ENCODE results near the gene RMRP. TPM values are rescaled to one million over a fixed set of nuclear protein-coding genes. Genes with fewer than 3 reads are reported as not detected.

Gene RMRP
- total RNA-seq, 2 experiments from 2014 or later = 10,694 to 13,592 TPM

- CTCF ChIA-PET = interaction anchor here (0.9 to 6.9 kb wide), 33 partner anchors 8 to 186 kb away, joined by 3 to 82 read pairs (median 9); partner anchors contain the start of genes ARHGEF39, CA9, CCDC107 and CD72
- DNase-seq = no peak
- Mint-ChIP-seq H3K9me3 (no peaks in the 10 kb centered on the region), H3K4me1 (ENCODE audit: low read depth) (peaks cover 6% of the 10 kb centered on the region), H3K27me3 (no peaks in the 10 kb centered on the region), H3K4me3 (no peak overlapping the region), H3K36me3 (peaks cover 22% of the 10 kb centered on the region), H3K27ac (no peak overlapping the region)
- intact Hi-C loops (cut with micrococcal nuclease) = loop anchor here (5.0 kb wide), 1 partner anchor 39 kb away; the partner anchor contains the start of genes CCDC107 and RMRP
- POLR2A ChIA-PET = interaction anchor here (1.0 to 1.5 kb wide), 5 partner anchors 21 to 60 kb away, joined by 3 to 6 read pairs (median 4); partner anchors contain the start of genes CCDC107 and TLN1
These were observed 38.2 kb upstream of the RMRP start for GRCh38 chr9:35695943-35696401.

GRCh38 chr9:35691757-35692301 lies 34.0 kb upstream of the RMRP start:
- ChIA-PET POLR2A (interaction anchor here (1.5 kb wide), 1 partner anchor 35 kb away, joined by 5 read pairs; no protein-coding TSS in a partner anchor), CTCF (interaction anchor here (1.4 to 5.2 kb wide), 4 partner anchors 31 to 80 kb away, joined by 3 to 20 read pairs (median 7); no protein-coding TSS in a partner anchor)
- Mint-ChIP-seq H3K27ac (no peak overlapping the region), H3K4me3 (peak overlapping the region; percentile 75), H3K36me3 (peaks cover 6% of the 10 kb centered on the region), H3K9me3 (no peaks in the 10 kb centered on the region), H3K27me3 (no peaks in the 10 kb centered on the region), H3K4me1 (ENCODE audit: low read depth) (peaks cover 23% of the 10 kb centered on the region)
- intact Hi-C loops (cut with micrococcal nuclease) = no loop called here
- no peak for DNase-seq

- Mint-ChIP-seq H3K4me1 (ENCODE audit: low read depth) (peaks cover 21% of the 10 kb centered on the region), H3K4me3 (peak overlapping the region; percentile 75), H3K27me3 (no peaks in the 10 kb centered on the region), H3K27ac (peak overlapping the region; percentile 49), H3K36me3 (peaks cover 1% of the 10 kb centered on the region), H3K9me3 (no peaks in the 10 kb centered on the region)
- POLR2A ChIA-PET = interaction anchor here (1.5 kb wide), 2 partner anchors 33 to 35 kb away, joined by 5 to 8 read pairs; partner anchors contain the start of genes CCDC107 and RMRP
- CTCF ChIA-PET = interaction anchor here (1.4 to 5.2 kb wide), 5 partner anchors 33 to 80 kb away, joined by 3 to 21 read pairs (median 7); partner anchors contain the start of genes CCDC107 and RMRP
- intact Hi-C loops (cut with micrococcal nuclease) = no loop called here
- DNase-seq = no peak
These were observed 33.5 kb upstream of the RMRP start for GRCh38 chr9:35691334-35691650.

GRCh38 chr9:35690614-35691333 lies 33.0 kb upstream of the RMRP start:
- H3K4me3 Mint-ChIP-seq = peak overlapping the region; percentile 75
- peak; percentile 56 for DNase-seq
- H3K27me3 Mint-ChIP-seq = no peaks in the 10 kb centered on the region
- peaks cover 21% of the 10 kb centered on the region for H3K4me1 Mint-ChIP-seq (ENCODE audit: low read depth)
- no peaks in the 10 kb centered on the region for H3K36me3 Mint-ChIP-seq
- no peak overlapping the region for H3K27ac Mint-ChIP-seq
- ChIA-PET POLR2A (interaction anchor here (1.2 to 1.5 kb wide), 4 partner anchors 33 to 44 kb away, joined by 4 to 8 read pairs (median 4); partner anchors contain the start of genes CCDC107 and RMRP), CTCF (interaction anchor here (1.4 to 5.2 kb wide), 5 partner anchors 32 to 79 kb away, joined by 3 to 21 read pairs (median 7); partner anchors contain the start of genes CCDC107 and RMRP)
- intact Hi-C loops (cut with micrococcal nuclease) = no loop called here
- no peaks in the 10 kb centered on the region for H3K9me3 Mint-ChIP-seq

GRCh38 chr9:35690294-35690613 lies 32.4 kb upstream of the RMRP start:
- Mint-ChIP-seq H3K36me3 (no peaks in the 10 kb centered on the region), H3K27me3 (no peaks in the 10 kb centered on the region), H3K4me3 (peak overlapping the region; percentile 75), H3K4me1 (ENCODE audit: low read depth) (peaks cover 21% of the 10 kb centered on the region), H3K27ac (no peak overlapping the region), H3K9me3 (no peaks in the 10 kb centered on the region)
- no peak for DNase-seq
- CTCF ChIA-PET = interaction anchor here (1.5 to 5.2 kb wide), 4 partner anchors 32 to 79 kb away, joined by 4 to 21 read pairs (median 14); partner anchors contain the start of genes CCDC107 and RMRP
- POLR2A ChIA-PET = interaction anchor here (1.2 to 1.5 kb wide), 3 partner anchors 32 to 44 kb away, joined by 4 to 8 read pairs (median 4); partner anchors contain the start of genes CCDC107 and RMRP
- intact Hi-C loops (cut with micrococcal nuclease) = no loop called here

- POLR2A ChIA-PET = interaction anchor here (1.2 to 1.8 kb wide), 4 partner anchors 32 to 43 kb away, joined by 4 to 8 read pairs (median 5); partner anchors contain the start of genes CCDC107, CREB3, RMRP and TLN1
These were observed 31.9 kb upstream of the RMRP start, which contains the start of gene TPM2 for GRCh38 chr9:35689542-35690293. TSS of gene TPM2 (minus strand) at chr9:35689925. CDS start at chr9:35689817, 108 bp downstream.

GRCh38 chr9:35688558-35689541 lies 31.0 kb upstream of the RMRP start:
- no peaks in the 10 kb centered on the region for H3K36me3 Mint-ChIP-seq
- intact Hi-C loops (cut with micrococcal nuclease) = loop anchor here (2.0 to 5.0 kb wide), 3 partner anchors 24 to 813 kb away; partner anchors contain the start of gene ARHGEF39
- H3K9me3 Mint-ChIP-seq = no peaks in the 10 kb centered on the region
- peaks cover 21% of the 10 kb centered on the region for H3K4me1 Mint-ChIP-seq (ENCODE audit: low read depth)
- CTCF ChIA-PET = interaction anchor here (0.6 to 5.2 kb wide), 13 partner anchors 8 to 77 kb away, joined by 3 to 28 read pairs (median 4); partner anchors contain the start of genes ARHGEF39, CCDC107, RMRP and TLN1
- no peaks in the 10 kb centered on the region for H3K27me3 Mint-ChIP-seq
- H3K27ac Mint-ChIP-seq = peak overlapping the region; percentile 45
- DNase-seq = no peak
- peak overlapping the region; percentile 4 for H3K4me3 Mint-ChIP-seq
- POLR2A ChIA-PET = interaction anchor here (1.5 to 1.8 kb wide), 2 partner anchors 42 to 43 kb away, joined by 4 to 6 read pairs; partner anchors contain the start of genes CREB3 and TLN1

More at GRCh38 chr9:35689542-35690293, 31.9 kb upstream of the RMRP start, which contains the start of gene TPM2:
- peak within 1 kb of the TSS; percentile 75 for H3K4me3 Mint-ChIP-seq
- intact Hi-C loops (cut with micrococcal nuclease) = loop anchor here (2.0 to 5.0 kb wide), 3 partner anchors 25 to 813 kb away; partner anchors contain the start of gene ARHGEF39
- H3K27me3 Mint-ChIP-seq = no peaks in the 10 kb centered on the region
- CTCF ChIA-PET = interaction anchor here (1.5 to 5.2 kb wide), 5 partner anchors 25 to 78 kb away, joined by 4 to 21 read pairs (median 7); partner anchors contain the start of genes ARHGEF39, CCDC107 and RMRP
- no peaks in the 10 kb centered on the region for H3K36me3 Mint-ChIP-seq
- no peak for DNase-seq
- peaks cover 21% of the 10 kb centered on the region for H3K4me1 Mint-ChIP-seq (ENCODE audit: low read depth)
- no peaks in the 10 kb centered on the region for H3K9me3 Mint-ChIP-seq
- H3K27ac Mint-ChIP-seq = peak within 1 kb of the TSS; percentile 45

- no peaks in the 10 kb centered on the region for H3K27me3 Mint-ChIP-seq
- H3K27ac Mint-ChIP-seq = peak overlapping the region; percentile 20
- no peak overlapping the region for H3K4me3 Mint-ChIP-seq
- intact Hi-C loops (cut with micrococcal nuclease) = loop anchor here (2.0 to 5.0 kb wide), 3 partner anchors 23 to 814 kb away; partner anchors contain the start of gene ARHGEF39
- ChIA-PET POLR2A (interaction anchor here (1.8 kb wide), 1 partner anchor 44 kb away, joined by 6 read pairs; the partner anchor contains the start of genes CREB3 and TLN1), CTCF (interaction anchor here (0.6 to 5.2 kb wide), 13 partner anchors 9 to 76 kb away, joined by 3 to 28 read pairs (median 4); partner anchors contain the start of genes ARHGEF39, CCDC107, RMRP and TLN1)
- H3K36me3 Mint-ChIP-seq = no peaks in the 10 kb centered on the region
- peaks cover 21% of the 10 kb centered on the region for H3K4me1 Mint-ChIP-seq (ENCODE audit: low read depth)
- DNase-seq = no peak
- no peaks in the 10 kb centered on the region for H3K9me3 Mint-ChIP-seq
These were observed 30.2 kb upstream of the RMRP start for GRCh38 chr9:35687972-35688557.

GRCh38 chr9:35687306-35687705 lies 29.5 kb upstream of the RMRP start:
- no peaks in the 10 kb centered on the region for H3K27me3 Mint-ChIP-seq
- no peaks in the 10 kb centered on the region for H3K9me3 Mint-ChIP-seq
- no peak for DNase-seq
- CTCF ChIA-PET = interaction anchor here (1.4 to 5.2 kb wide), 5 partner anchors 10 to 76 kb away, joined by 4 to 28 read pairs (median 20); partner anchors contain the start of genes CCDC107 and RMRP
- intact Hi-C loops (cut with micrococcal nuclease) = loop anchor here (5.0 kb wide), 1 partner anchor 815 kb away; no protein-coding TSS in a partner anchor
- POLR2A ChIA-PET = no interaction called here
- H3K4me3 Mint-ChIP-seq = no peak overlapping the region
- H3K27ac Mint-ChIP-seq = no peak overlapping the region
- peaks cover 21% of the 10 kb centered on the region for H3K4me1 Mint-ChIP-seq (ENCODE audit: low read depth)
- no peaks in the 10 kb centered on the region for H3K36me3 Mint-ChIP-seq
